Activated T-cell treated with anti-CD3 and anti-CD28 coated beads, Interleukin-2, amount 50 U/mL, for 24 hours (primary cell): Measurements from ENCODE around the gene PDE12.

ENCODE experiments used
- DNase-seq: peaks from one replicate; pipeline ENCODE4 v3.0.0-alpha.2; 2020
- H3K27ac Mint-ChIP-seq: 2 replicates; pipeline ENCODE4 v1.8.0; 2020; ENCODE audit warnings: mild to moderate bottlenecking, mixed read lengths
- H3K27me3 Mint-ChIP-seq: 2 replicates; pipeline ENCODE4 v1.8.0; 2020; ENCODE audit warnings: mixed read lengths
- H3K36me3 Mint-ChIP-seq: 2 replicates; pipeline ENCODE4 v1.8.0; 2020; ENCODE audit warnings: low read depth, mixed read lengths
- H3K4me1 Mint-ChIP-seq: 2 replicates; pipeline ENCODE4 v1.8.0; 2020; ENCODE audit warnings: low read depth, mixed read lengths
- H3K4me3 Mint-ChIP-seq: 2 replicates; pipeline ENCODE4 v1.8.0; 2020; ENCODE audit warnings: mild to moderate bottlenecking, moderate library complexity, mixed read lengths
- H3K9me3 Mint-ChIP-seq: 2 replicates; pipeline ENCODE4 v1.8.0; 2020; ENCODE audit warnings: mixed read lengths

The PDE12 gene

GRCh38 chr3:57570878-57571277, 14.8 kb downstream of the PDE12 start:
- H3K27ac Mint-ChIP-seq = peak overlapping the region; percentile 66

GRCh38 chr3:57572096-57572495, 16.0 kb downstream of the PDE12 start:
- Mint-ChIP-seq H3K4me3 (no peak overlapping the region), H3K27ac (peak overlapping the region; percentile 63), H3K27me3 (no peaks in the 10 kb centered on the region), H3K4me1 (peaks cover 19% of the 10 kb centered on the region), H3K9me3 (no peaks in the 10 kb centered on the region), H3K36me3 (peaks cover 89% of the 10 kb centered on the region)
- DNase-seq = no peak

More at GRCh38 chr3:57570878-57571277, 14.8 kb downstream of the PDE12 start:
- Mint-ChIP-seq H3K4me3 (no peak overlapping the region), H3K27me3 (no peaks in the 10 kb centered on the region), H3K4me1 (peaks cover 11% of the 10 kb centered on the region), H3K9me3 (no peaks in the 10 kb centered on the region), H3K36me3 (peaks cover 89% of the 10 kb centered on the region)
- no peak for DNase-seq

- H3K36me3 Mint-ChIP-seq = peaks cover 94% of the 10 kb centered on the region
- H3K4me1 Mint-ChIP-seq = peaks cover 24% of the 10 kb centered on the region
- no peak for DNase-seq
- no peaks in the 10 kb centered on the region for H3K9me3 Mint-ChIP-seq
- peak overlapping the region; percentile 75 for H3K27ac Mint-ChIP-seq
- H3K4me3 Mint-ChIP-seq = no peak overlapping the region
- no peaks in the 10 kb centered on the region for H3K27me3 Mint-ChIP-seq
Observed at GRCh38 chr3:57575966-57576626, 20.0 kb downstream of the PDE12 start.

GRCh38 chr3:57577801-57578200, 21.7 kb downstream of the PDE12 start:
- DNase-seq = no peak
- H3K4me1 Mint-ChIP-seq = peaks cover 26% of the 10 kb centered on the region
- H3K36me3 Mint-ChIP-seq = peaks cover 89% of the 10 kb centered on the region
- no peaks in the 10 kb centered on the region for H3K9me3 Mint-ChIP-seq
- H3K27ac Mint-ChIP-seq = peak overlapping the region; percentile 16
- no peaks in the 10 kb centered on the region for H3K27me3 Mint-ChIP-seq
- no peak overlapping the region for H3K4me3 Mint-ChIP-seq

- Mint-ChIP-seq H3K27me3 (no peaks in the 10 kb centered on the region), H3K27ac (peak overlapping the region; percentile 54), H3K36me3 (peaks cover 77% of the 10 kb centered on the region), H3K9me3 (no peaks in the 10 kb centered on the region), H3K4me3 (no peak overlapping the region), H3K4me1 (peaks cover 35% of the 10 kb centered on the region)
- no peak for DNase-seq
Observed at GRCh38 chr3:57582474-57583168, 26.5 kb downstream of the PDE12 start.

- no peaks in the 10 kb centered on the region for H3K27me3 Mint-ChIP-seq
- H3K27ac Mint-ChIP-seq = no peak overlapping the region
- no peak for DNase-seq
- no peak overlapping the region for H3K4me3 Mint-ChIP-seq
- no peaks in the 10 kb centered on the region for H3K9me3 Mint-ChIP-seq
- peaks cover 73% of the 10 kb centered on the region for H3K36me3 Mint-ChIP-seq
- peaks cover 35% of the 10 kb centered on the region for H3K4me1 Mint-ChIP-seq
Observed at GRCh38 chr3:57583544-57583943, 27.5 kb downstream of the PDE12 start.

- Mint-ChIP-seq H3K4me1 (peaks cover 48% of the 10 kb centered on the region), H3K27ac (peak overlapping the region; percentile 77), H3K9me3 (no peaks in the 10 kb centered on the region), H3K36me3 (peaks cover 62% of the 10 kb centered on the region), H3K4me3 (peak overlapping the region; percentile 27), H3K27me3 (no peaks in the 10 kb centered on the region)
- DNase-seq = no peak
Observed at GRCh38 chr3:57586778-57587177, 30.7 kb downstream of the PDE12 start.

GRCh38 chr3:57587905-57588304, 31.8 kb downstream of the PDE12 start:
- H3K9me3 Mint-ChIP-seq = no peaks in the 10 kb centered on the region
- no peak for DNase-seq
- peaks cover 55% of the 10 kb centered on the region for H3K4me1 Mint-ChIP-seq
- no peak overlapping the region for H3K4me3 Mint-ChIP-seq
- H3K36me3 Mint-ChIP-seq = peaks cover 67% of the 10 kb centered on the region
- no peak overlapping the region for H3K27ac Mint-ChIP-seq
- no peaks in the 10 kb centered on the region for H3K27me3 Mint-ChIP-seq

- peak overlapping the region; percentile 26 for H3K27ac Mint-ChIP-seq
- DNase-seq = no peak
- H3K27me3 Mint-ChIP-seq = no peaks in the 10 kb centered on the region
- no peak overlapping the region for H3K4me3 Mint-ChIP-seq
- no peaks in the 10 kb centered on the region for H3K9me3 Mint-ChIP-seq
- H3K4me1 Mint-ChIP-seq = peaks cover 54% of the 10 kb centered on the region
- H3K36me3 Mint-ChIP-seq = peaks cover 73% of the 10 kb centered on the region
Observed at GRCh38 chr3:57592306-57592705, 36.2 kb downstream of the PDE12 start.

GRCh38 chr3:57594144-57594543, 38.1 kb downstream of the PDE12 start:
- H3K27me3 Mint-ChIP-seq = no peaks in the 10 kb centered on the region
- no peaks in the 10 kb centered on the region for H3K9me3 Mint-ChIP-seq
- H3K4me3 Mint-ChIP-seq = peak overlapping the region; percentile 87
- DNase-seq = no peak
- H3K36me3 Mint-ChIP-seq = peaks cover 74% of the 10 kb centered on the region
- H3K27ac Mint-ChIP-seq = peak overlapping the region; percentile 3
- H3K4me1 Mint-ChIP-seq = peaks cover 51% of the 10 kb centered on the region

- Mint-ChIP-seq H3K27me3 (no peaks in the 10 kb centered on the region), H3K4me3 (peak overlapping the region; percentile 87), H3K9me3 (no peaks in the 10 kb centered on the region), H3K36me3 (peaks cover 76% of the 10 kb centered on the region), H3K27ac (peak overlapping the region; percentile 97), H3K4me1 (peaks cover 54% of the 10 kb centered on the region)
- no peak for DNase-seq
Observed at GRCh38 chr3:57594576-57594975, 38.5 kb downstream of the PDE12 start.

- DNase-seq = peak; percentile 63
- peak overlapping the region; percentile 97 for H3K27ac Mint-ChIP-seq
- H3K27me3 Mint-ChIP-seq = no peaks in the 10 kb centered on the region
- H3K36me3 Mint-ChIP-seq = peaks cover 80% of the 10 kb centered on the region
- peaks cover 48% of the 10 kb centered on the region for H3K4me1 Mint-ChIP-seq
- no peaks in the 10 kb centered on the region for H3K9me3 Mint-ChIP-seq
- peak overlapping the region; percentile 87 for H3K4me3 Mint-ChIP-seq
Observed at GRCh38 chr3:57596495-57597126, 40.5 kb downstream of the PDE12 start.

- peaks cover 46% of the 10 kb centered on the region for H3K4me1 Mint-ChIP-seq
Observed at GRCh38 chr3:57597127-57597923, 41.3 kb downstream of the PDE12 start, which contains the start of gene ARF4. Gene ARF4 (minus strand): TSS chr3:57597344. CDS start chr3:57597140, 204 bp downstream.

GRCh38 chr3:57598765-57599360, 42.8 kb downstream of the PDE12 start:
- no peak for DNase-seq
- H3K4me1 Mint-ChIP-seq = peaks cover 33% of the 10 kb centered on the region
- H3K9me3 Mint-ChIP-seq = no peaks in the 10 kb centered on the region
- peaks cover 68% of the 10 kb centered on the region for H3K36me3 Mint-ChIP-seq
- peak overlapping the region; percentile 87 for H3K4me3 Mint-ChIP-seq
- peak overlapping the region; percentile 97 for H3K27ac Mint-ChIP-seq
- H3K27me3 Mint-ChIP-seq = no peaks in the 10 kb centered on the region

More at GRCh38 chr3:57597127-57597923, 41.3 kb downstream of the PDE12 start, which contains the start of gene ARF4:
- Mint-ChIP-seq H3K36me3 (peaks cover 80% of the 10 kb centered on the region), H3K27ac (peak within 1 kb of the TSS; percentile 97), H3K9me3 (no peaks in the 10 kb centered on the region), H3K4me3 (peak within 1 kb of the TSS; percentile 87), H3K27me3 (no peaks in the 10 kb centered on the region)
- peak; percentile 100 for DNase-seq
